HG03066 (cell line): ENCODE data around the gene YDJC.
A peak's percentile ranks its signal among the peaks of the same experiment; 100 is the strongest.
"Not testable (repeated sequence)": the region's sequence is repeated elsewhere in the genome, so short reads cannot be mapped to it uniquely, and the experiment has no call there.

ENCODE experiments used
- ATAC-seq: cut with Tn5 transposase; IDR thresholded peaks from one replicate; pipeline ENCODE4 v1.9.1; 2021; ENCODE audit warnings: low read depth; ENCODE audit not compliant: unreplicated experiment

The YDJC gene

DNA sequence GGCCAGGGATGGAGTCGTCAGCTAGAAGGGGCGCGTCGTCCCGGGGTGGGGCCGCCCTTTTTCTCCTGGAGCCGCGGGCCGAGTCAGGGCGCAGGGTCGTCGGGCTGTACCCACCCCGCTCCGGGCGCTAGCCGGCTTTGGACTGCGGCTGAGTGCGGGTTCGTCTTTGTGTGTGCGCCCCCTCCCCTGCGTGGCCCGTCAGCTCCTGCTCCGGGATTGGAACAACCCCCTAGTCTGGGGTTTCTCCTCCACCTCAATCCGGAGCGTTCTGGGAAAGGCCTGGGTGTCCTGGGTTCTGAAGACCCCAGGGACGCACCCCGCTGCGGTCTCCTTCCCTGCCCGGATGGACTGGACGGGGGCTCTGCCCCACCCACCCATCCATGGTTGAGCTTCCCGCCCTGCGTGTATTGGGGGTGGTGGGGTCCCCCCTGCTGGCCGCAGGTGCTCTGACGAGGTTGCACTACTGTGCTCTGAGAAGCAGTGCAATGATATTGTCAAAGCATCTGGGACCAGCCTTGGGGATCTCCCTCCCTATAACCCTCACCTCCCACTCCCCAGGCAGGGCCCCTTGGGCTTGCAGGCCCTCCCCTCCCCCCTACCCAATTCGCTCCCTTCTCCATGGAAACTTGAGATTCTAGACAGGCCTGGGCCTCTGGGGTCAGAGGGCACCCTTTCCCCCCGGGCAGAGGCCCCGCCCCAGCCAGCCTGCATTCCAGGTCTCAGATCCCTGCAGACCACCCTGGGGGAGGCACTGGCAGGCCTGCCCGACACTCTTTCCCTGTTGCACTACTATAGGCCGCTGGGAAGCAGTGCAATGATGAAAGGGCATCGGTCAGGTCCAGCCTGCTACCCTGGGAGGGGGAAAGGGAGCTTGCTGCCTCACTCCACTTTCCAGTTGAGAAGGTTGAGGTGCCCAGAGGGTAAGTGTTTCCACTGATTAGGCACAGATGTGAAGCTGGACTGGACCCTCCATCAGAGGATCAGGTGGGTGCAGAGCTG lies 23.0 kb upstream of the YDJC start:
- ATAC-seq: no peak

DNA sequence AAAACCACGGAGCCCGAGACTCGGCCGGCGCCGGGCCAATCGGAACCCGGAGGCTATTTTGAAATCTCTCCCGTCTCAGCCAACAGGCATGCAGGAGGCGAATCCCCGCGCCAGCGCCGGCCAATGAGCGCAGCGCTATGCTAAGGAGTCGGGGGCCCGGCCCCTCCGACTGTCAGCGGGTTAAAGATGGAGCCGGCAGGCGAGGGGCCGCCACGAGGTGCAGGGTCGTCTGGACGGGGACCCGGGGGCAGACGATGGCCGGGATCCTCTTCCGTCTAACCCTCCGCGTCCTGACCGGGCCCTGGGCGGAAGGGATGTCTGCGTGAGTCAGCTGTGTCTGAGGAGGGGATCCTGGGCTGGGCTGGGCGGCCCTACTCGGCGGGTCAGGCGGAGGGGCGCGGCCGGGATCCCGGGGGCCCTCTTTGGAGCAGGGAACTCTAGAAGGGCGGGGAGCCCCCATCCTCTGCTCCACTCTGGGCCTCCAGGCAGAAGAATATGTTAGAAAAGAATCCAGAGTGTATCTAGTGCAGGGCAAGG lies 22.3 kb upstream of the YDJC start:
- peak; percentile 88 for ATAC-seq

DNA sequence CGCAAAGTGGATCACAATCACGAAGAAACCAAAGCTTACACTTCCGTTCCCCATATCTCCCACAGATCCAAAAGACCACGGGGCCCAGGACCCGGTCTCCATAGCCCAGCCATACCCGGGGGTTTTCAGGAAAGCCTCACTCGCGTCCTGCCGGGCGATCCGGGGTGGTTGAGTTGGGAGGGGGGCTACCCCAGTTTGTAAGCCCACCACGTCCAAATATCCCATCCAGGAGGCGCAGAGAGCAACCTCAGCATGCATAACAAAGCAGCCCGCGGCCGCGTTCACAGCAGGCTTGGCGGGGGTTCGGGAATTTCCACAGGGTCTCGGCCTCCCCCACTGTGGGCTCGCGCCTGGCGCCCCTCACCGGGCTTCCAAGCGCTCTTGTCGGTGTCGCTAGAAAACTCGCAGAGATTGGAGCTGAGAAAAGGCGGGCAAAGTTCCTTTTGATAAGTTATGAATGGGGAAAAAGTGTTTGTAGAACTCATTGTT lies 21.7 kb upstream of the YDJC start:
- peak; percentile 19 for ATAC-seq

DNA sequence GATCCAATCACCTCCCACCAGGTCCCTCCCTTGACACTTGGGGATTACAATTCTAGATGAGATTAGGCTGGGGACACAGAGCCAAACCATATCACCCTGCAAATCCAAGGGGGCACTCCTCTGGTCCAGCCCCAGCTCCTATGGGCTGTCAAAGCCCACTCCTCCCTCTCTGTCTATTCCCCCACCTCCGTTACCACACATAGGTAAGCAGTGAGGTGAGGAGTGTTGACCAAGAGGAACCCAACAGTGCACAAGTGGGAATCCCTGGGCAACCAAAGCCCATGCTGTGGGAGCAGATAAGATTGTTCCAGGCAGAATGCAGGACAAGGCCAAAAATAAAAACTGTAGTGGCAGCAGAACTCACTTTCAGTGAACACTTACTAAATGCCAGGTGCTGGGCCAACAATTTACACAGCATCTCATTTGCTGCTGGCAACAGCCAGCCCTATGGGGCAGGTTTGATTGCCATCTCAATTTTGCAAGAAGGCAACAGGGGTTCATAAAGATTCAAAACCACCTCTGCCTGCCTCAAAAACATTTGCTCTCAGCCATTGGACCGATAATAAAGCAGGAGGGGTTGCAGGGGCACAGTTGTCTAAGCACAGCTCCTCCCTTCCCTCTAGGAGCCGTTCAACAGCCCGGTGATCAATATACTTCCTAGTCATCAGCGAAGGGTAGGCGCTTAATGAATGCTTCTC lies 21.1 kb upstream of the YDJC start:
- ATAC-seq: no peak

DNA sequence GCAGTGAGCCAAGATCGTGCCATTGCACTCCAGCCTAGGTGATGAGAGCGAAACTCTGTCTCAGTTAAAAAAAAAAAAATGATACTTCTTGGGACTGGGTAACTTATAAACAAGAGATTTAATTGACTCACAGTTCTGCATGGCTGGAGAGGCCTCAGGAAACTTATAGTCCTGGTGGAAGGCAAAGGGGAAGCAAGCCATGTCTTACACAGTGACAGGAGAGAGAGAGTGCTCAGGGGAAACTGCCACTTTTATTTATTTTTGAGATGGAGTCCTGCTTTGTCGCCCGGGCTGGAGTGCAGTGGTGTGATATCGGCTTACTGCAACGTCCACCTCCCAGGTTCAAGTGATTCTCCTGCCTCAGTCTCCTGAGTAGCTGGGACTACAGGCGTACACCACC lies 20.5 kb upstream of the YDJC start:
- ATAC-seq: no peak

DNA sequence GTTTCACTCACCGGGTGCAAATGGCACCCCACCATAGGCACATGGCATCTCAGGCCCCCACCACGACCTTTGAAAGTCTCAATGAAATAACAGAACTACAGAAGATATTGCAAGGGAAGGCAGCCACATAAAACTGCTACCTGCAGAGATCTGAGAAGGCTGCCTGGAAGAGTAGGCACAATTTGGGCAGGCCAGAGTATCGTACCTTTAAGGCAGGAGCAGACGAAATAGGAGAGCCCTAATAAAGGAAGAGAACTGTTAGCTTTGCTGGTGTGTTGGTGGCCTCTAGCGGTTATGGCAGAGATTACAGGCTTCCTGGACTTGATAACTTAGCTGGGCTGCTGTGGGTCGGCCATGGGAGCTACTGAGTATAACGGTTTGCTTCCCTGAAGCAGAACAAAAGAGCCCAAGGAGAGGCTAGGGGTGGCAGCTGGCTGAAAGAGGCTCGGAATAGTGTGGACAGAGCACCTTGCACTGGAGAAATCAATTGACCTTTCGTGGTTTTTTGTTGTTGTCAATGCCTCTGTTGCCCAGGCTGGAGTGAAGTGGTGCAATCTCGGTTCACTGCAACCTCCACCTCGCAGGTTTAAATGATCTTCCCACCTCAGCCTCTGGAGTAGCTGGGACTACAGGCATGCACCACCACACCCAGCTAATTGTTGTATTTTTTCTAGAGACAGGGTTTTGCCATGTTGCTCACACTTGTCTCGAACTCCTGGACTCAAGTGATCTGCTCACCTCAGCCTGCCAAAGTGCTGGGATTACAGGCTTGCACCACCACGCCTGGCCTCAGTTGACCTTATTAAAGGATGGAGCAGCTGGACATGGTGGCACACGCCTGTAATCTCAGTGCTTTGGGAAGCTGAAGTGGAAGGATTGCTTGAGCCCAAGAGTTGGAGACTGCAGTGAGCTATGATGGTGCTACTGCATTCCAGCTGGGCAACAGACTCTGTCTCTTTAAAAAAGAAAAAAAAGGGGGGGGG lies 17.1 kb upstream of the YDJC start:
- ATAC-seq: no peak

DNA sequence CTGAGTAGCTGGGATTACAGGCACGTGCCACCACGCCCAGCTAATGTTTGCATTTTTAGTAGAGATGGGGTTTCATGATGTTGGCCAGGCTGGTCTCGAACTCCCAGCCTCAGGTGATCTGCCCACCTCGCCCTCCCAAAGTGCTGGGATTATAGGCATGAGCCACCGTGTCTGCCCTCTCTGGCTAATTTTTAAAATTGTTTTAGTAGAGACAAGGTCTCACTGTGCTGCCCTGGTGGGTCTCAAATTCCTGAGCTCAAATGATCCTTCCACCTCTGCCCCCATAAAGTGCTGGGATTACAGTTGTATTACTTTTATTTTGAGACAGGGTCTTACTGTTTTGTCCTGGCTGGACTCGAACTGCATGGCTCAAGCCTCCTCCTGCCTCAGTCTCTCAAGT lies 15.7 kb upstream of the YDJC start:
- not testable (repeated sequence) for ATAC-seq

DNA sequence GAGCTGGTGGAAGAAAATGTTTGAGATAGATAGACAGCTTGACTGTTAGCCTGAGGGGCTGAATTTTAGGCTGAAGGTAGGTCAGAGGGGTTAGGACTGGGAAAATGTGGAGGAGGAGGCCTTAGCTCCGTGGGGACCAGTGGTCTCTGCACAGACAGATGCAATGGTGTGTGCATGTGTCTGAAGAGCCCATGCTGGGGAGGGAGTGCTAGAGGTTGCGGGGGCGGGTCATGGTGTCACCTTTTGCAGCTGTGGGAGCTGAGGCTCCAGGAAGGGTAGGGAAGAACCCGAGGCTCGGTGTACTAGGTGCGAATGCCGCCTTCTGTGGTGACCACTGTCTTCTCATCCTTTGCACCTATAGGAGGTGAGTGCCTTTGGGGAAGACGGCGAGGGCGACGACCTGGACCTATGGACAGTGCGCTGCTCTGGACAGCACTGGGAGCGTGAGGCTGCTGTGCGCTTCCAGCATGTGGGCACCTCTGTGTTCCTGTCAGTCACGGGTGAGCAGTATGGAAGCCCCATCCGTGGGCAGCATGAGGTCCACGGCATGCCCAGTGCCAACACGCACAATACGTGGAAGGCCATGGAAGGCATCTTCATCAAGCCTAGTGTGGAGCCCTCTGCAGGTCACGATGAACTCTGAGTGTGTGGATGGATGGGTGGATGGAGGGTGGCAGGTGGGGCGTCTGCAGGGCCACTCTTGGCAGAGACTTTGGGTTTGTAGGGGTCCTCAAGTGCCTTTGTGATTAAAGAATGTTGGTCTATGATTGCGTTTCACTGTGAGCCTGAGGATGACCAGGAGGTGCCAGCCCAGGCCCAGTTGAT lies 13.9 kb upstream of the YDJC start:
- ATAC-seq: no peak

DNA sequence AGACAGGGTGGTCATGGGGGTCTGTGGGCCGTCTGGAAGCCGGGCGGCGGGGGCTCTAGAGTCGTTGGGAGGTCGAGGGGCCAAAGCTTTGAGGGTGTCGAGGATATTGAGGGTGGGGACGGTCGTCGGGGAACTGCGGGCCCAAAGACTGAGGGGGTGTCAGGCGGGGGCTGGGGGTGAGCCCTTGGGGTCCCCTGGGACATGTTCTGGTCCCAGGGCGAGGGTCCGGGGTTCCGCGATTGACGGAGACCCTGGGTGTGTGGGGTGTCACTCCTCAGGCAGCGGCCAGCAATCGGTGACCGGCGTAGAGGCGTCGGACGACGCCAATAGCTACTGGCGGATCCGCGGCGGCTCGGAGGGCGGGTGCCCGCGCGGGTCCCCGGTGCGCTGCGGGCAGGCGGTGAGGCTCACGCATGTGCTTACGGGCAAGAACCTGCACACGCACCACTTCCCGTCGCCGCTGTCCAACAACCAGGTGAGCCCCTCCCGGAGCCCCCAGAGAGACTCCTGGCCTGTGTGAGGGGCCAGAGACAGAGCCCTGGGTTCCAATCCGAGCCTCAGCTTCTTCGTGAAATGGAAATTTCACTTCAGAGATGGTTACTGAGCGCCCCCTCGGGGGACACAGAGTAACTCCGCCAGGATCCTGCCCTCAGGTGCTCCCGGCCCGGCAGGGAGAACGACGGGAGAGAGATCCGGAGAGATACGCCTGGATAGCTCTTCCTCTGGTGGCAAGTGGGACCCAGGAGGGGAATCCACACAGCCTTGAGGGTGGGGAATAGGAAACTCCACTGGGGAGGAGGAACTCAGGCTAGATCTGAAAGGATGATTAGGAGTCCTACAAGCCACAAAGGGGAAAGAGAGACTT lies 13.0 kb upstream of the YDJC start:
- no peak for ATAC-seq

DNA sequence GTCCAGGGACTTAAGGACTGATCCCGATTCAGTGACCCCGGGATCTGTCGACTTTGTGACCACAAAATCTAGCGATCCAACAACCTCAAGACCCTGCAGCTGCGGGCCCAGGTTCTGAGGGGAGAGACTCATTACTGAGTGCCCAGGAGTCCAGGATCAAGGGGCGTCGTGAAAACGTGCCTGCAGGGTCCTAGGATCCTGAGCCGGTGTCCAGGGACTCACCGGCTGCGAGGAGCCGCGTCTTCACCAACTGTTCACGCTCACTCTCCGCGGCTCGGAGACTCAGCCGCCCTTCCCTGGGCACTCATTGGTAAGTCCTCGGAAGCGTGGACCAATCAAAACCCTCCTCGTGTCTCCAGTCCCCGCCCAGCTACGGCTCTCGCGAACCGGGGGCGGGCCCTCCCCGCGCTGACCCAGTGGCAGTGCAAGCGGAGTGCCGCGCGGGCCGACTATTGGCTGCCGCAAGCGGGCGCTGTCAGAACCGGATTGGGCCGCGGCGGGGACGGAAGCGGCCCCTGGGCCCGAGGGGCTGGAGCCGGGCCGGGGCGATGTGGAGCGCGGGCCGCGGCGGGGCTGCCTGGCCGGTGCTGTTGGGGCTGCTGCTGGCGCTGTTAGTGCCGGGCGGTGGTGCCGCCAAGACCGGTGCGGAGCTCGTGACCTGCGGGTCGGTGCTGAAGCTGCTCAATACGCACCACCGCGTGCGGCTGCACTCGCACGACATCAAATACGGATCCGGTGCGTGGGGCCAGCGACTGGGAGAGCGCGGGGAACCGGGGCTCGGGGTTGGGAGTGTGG lies 12.2 kb upstream of the YDJC start, which contains the start of gene SDF2L1:
Gene SDF2L1 (plus strand): TSS at position 514 of the 795 bp plus-strand sequence. CDS start 35 bp downstream, at position 549.
- ATAC-seq: peak; percentile 92

DNA sequence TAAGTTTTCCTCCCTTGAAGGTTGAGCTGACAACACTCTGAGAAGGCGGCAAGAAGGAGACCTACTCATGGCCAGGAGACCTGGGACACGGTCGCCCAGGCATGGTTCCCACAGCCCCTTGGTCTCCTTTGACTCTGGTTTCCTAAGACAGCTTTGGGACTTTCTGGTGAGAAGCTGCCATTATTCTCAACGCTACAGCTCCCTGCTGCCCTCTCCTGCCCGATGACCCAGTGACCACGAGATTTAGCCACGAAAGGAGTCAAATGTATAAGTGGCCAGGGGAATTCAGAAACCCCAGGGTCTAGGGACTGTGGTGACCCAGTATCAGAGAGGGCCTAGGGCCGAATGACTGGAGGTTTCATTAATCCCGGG lies 11.6 kb upstream of the YDJC start:
- no peak for ATAC-seq

DNA sequence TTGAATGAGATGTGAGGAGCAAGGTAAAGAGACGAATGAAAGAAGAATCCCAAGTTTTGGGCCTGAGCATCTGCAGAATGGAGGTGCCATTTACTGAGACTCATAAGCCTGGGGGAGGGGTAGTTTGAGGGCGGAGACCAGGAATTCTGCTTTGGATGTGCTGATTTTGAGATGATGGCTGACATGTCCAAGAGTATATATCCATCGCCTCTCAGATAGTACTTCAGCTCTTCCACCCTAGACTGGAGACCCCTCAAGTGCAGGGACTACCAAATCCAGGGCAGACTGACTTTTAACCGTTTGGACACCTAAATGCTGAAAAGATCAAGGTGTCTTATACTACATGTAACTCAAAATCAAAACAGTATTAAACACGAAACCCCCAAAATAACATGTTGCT lies 11.0 kb upstream of the YDJC start:
- no peak for ATAC-seq

DNA sequence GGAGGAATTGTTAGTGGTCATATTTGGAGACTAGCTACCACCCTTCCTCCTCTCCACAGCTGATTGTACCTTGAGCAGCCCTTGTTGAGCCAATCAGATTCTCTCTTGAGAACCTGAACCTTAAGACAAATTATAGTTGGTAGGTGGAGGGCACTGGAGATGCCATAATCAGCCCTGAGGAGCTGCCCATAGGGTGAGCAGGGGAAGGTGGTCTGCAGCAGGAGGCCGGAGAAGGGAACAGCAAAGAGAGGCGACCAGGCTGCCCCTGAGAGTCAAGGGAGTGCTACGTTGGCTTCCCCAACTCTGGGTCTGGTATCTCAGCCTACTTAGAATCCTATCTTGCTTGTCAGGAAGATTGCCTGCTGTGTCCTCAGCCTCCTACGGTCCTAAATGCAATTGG lies 9.5 kb upstream of the YDJC start:
- ATAC-seq: no peak

DNA sequence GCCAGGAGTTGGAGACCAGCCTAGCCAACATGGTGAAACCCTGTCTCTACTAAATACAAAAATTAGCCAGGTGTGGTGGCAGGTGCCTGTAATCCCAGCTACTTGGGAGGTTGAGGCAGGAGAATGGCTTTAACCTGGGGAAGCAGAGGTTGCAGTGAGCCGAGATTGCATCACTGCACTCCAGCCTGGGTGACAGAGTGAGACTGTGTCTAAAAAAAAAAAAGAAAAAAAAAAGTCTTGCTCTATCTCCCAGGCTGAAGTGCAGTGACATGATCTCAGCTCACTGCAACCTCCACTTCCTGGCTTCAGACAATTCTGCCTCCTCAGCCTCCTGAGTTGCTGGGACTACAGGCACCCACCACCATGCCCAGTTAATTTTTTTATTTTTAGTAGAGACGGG lies 7.6 kb upstream of the YDJC start:
- ATAC-seq: not testable (repeated sequence)

DNA sequence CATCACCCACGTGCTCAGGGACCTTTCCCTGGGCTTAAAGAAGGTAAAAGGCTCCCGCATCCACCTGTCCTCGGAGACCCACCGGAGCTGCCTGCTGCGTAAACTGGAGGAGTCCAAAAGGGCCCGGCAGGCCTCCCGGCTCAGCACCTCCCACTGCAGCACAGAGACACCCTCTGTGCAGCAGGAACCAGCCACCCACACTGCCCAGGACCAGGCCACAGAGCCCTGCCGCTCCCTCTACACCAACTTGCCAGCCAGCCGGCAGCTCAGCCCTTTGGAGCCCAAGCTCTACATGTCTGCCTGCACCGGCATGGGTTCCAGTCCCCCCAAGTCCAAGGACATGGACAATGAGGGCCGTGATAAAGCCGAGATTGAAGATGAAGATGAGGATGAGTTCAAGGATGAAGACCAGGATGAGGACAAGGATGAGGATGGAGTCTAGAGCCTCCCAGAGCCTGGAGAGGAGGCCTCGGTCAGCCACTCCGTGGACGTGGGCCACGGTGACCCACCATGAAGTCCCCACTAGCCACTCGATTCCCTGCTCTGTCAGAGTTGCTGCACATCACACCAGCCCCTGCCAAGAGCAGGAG lies 6.9 kb upstream of the YDJC start:
- no peak for ATAC-seq

DNA sequence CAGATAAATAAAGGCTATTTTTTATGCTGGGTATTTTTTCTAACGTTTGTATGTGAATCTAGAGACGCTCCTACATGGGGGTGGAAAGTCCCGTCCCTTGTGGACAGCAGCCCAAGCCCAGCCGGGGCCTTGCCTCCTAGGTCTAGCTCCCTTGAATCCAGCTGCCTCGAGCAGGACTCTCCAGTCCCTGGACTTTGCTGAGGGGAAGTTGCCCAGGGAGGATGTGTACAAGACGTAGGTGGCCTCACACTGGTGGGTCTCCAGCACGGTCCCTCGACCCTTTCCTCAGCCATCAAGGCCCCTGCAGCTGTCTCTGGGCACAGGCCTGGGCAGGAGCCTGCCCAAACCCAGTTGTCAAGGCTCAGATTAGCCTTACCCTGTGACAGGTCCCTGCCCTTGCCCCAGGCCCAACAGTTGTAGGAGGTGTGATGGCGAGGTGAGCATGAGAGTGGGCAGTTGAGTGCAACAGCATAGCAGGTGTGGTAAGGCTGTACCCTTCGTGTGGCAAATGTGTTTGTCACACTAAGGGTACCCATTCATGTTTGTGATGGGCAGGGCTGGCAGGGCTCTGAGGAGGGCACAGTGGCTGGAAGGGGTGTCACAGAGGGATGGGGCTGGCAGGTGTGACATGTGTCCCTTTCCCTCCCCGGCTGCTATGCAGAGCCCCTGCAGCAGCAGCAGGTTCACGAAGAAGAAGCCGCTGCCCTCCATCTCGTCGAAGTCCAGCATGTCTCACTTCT lies 6.1 kb upstream of the YDJC start:
- ATAC-seq: no peak
